ENCODE measurements around the gene MCAM. TPM values are rescaled to one million over a fixed set of nuclear protein-coding genes. Genes with fewer than 3 reads are reported as not detected.

The MCAM gene
- total RNA-seq, 2 experiments from 2014 or later: 0.69 to 1.3 TPM

GRCh38 chr11:119346605-119347004 is 29.7 kb upstream of the MCAM start, which contains the start of gene MFRP:
MFRP (minus strand) TSS chr11:119346705; CDS start chr11:119346513, 192 bp downstream.
- no peak for DNase-seq (ENCODE audit: low spot score)
- H3K4me1 ChIP-seq (ENCODE audit: insufficient read depth, low read length, poor library complexity, severe bottlenecking): peaks cover 2% of the 10 kb centered on the region
- TF ChIP-seq EZH2phosphoT487 (IDR thresholded peaks at IDR 0.05; ENCODE audit: borderline replicate concordance, low read depth, low read length) (no peak), CTCF (conservative IDR thresholded peaks at IDR 0.05; ENCODE audit: low read length) (no peak)
- no peaks in the 10 kb centered on the region for H4K20me1 ChIP-seq (ENCODE audit: insufficient read depth, low read length)
- BruUV-seq (replicated peaks): no TSS peak
- intact Hi-C loops (cut with micrococcal nuclease; ENCODE audit: unreplicated experiment): no loop called here
- no peaks in the 10 kb centered on the region for H3K36me3 ChIP-seq (ENCODE audit: insufficient read depth, low read length)
- H2AFZ ChIP-seq (ENCODE audit: low read length): no peak within 1 kb of the TSS
- no peak within 1 kb of the TSS for H3K4me2 ChIP-seq (ENCODE audit: low read length)
- POLR2A ChIA-PET: no interaction called here
- H3K79me2 ChIP-seq (ENCODE audit: insufficient read depth, low read depth, low read length): no peaks in the 10 kb centered on the region
- H3K9me3 ChIP-seq (ENCODE audit: low read length): no peaks in the 10 kb centered on the region
- CTCF ChIA-PET (ENCODE audit: unreplicated experiment): no interaction called here
- no peaks in the 10 kb centered on the region for H3K9me2 ChIP-seq (ENCODE audit: insufficient read depth, low read length)
- no peak within 1 kb of the TSS for H3K4me3 ChIP-seq (ENCODE audit: low read depth, low read length, poor library complexity, severe bottlenecking)
- no peak within 1 kb of the TSS for H3K27ac ChIP-seq (ENCODE audit: low read depth, low read length, poor library complexity, severe bottlenecking)

GRCh38 chr11:119345685-119346084 is 28.8 kb upstream of the MCAM start:
- Histone ChIP-seq H2AFZ (ENCODE audit: low read length) (no peak overlapping the region), H4K20me1 (ENCODE audit: insufficient read depth, low read length) (no peaks in the 10 kb centered on the region), H3K9me3 (ENCODE audit: low read length) (no peaks in the 10 kb centered on the region), H3K27ac (ENCODE audit: low read depth, low read length, poor library complexity, severe bottlenecking) (no peak overlapping the region), H3K4me1 (ENCODE audit: insufficient read depth, low read length, poor library complexity, severe bottlenecking) (peaks cover 8% of the 10 kb centered on the region), H3K9me2 (ENCODE audit: insufficient read depth, low read length) (no peaks in the 10 kb centered on the region), H3K4me3 (ENCODE audit: low read depth, low read length, poor library complexity, severe bottlenecking) (no peak overlapping the region), H3K4me2 (ENCODE audit: low read length) (no peak overlapping the region), H3K36me3 (ENCODE audit: insufficient read depth, low read length) (no peaks in the 10 kb centered on the region), H3K79me2 (ENCODE audit: insufficient read depth, low read depth, low read length) (no peaks in the 10 kb centered on the region)
- no peak for TF ChIP-seq CTCF (conservative IDR thresholded peaks at IDR 0.05; ENCODE audit: low read length)
- TF ChIP-seq EZH2phosphoT487 (IDR thresholded peaks at IDR 0.05; ENCODE audit: borderline replicate concordance, low read depth, low read length): no peak
- no peak for DNase-seq (ENCODE audit: low spot score)
- intact Hi-C loops (cut with micrococcal nuclease; ENCODE audit: unreplicated experiment): no loop called here
- no TSS peak for BruUV-seq (replicated peaks)
- CTCF ChIA-PET (ENCODE audit: unreplicated experiment): no interaction called here
- POLR2A ChIA-PET: no interaction called here

DNA sequence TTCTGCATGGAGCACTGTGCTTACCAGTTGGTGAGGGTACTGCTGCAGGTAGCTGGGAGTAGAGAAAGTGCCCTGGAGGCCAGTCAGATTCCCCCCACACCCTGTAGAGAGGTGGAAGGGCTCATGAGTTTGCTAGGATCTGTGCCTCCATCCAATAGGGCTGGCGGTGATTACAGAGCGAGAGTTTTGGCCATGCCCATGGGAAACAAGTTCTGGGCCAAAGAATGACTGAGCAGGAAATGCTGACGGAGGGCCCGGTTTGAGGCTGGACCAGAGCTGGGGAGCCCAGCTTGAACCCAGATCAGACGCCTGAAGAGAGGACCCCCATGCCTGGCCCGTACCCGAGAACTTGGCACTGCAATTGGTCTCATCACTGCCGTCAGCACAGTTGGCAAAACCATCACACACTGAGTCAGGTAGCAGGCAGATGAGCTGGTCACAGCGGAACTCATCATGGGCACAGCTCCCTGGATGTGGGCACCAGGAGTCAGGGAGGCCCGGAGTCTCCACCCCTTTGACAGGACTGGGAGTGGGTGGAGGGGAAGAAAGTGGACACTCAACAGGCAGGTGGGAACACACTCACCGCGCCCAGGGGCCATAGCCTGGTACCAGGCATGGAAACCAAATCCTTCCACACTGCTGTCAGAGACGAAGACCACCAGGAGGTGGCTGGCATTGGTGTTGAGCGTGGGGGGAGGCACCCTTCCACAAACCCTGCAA is 27.5 kb upstream of the MCAM start:
- Histone ChIP-seq H4K20me1 (ENCODE audit: insufficient read depth, low read length) (no peaks in the 10 kb centered on the region), H2AFZ (ENCODE audit: low read length) (no peak overlapping the region), H3K4me3 (ENCODE audit: low read depth, low read length, poor library complexity, severe bottlenecking) (no peak overlapping the region), H3K4me1 (ENCODE audit: insufficient read depth, low read length, poor library complexity, severe bottlenecking) (peaks cover 8% of the 10 kb centered on the region), H3K9me3 (ENCODE audit: low read length) (no peaks in the 10 kb centered on the region), H3K27ac (ENCODE audit: low read depth, low read length, poor library complexity, severe bottlenecking) (no peak overlapping the region), H3K9me2 (ENCODE audit: insufficient read depth, low read length) (no peaks in the 10 kb centered on the region), H3K79me2 (ENCODE audit: insufficient read depth, low read depth, low read length) (no peaks in the 10 kb centered on the region), H3K36me3 (ENCODE audit: insufficient read depth, low read length) (no peaks in the 10 kb centered on the region), H3K4me2 (ENCODE audit: low read length) (no peak overlapping the region)
- POLR2A ChIA-PET: no interaction called here
- intact Hi-C loops (cut with micrococcal nuclease; ENCODE audit: unreplicated experiment): no loop called here
- no peak for TF ChIP-seq CTCF (conservative IDR thresholded peaks at IDR 0.05; ENCODE audit: low read length)
- CTCF ChIA-PET (ENCODE audit: unreplicated experiment): no interaction called here
- BruUV-seq (replicated peaks): no TSS peak
- DNase-seq (ENCODE audit: low spot score): no peak

All from OCI-LY7 (cell line).